B cell (primary cell): ENCODE measurements around the gene CLOCK. TPM values are rescaled to one million over a fixed set of nuclear protein-coding genes. Genes with fewer than 3 reads are reported as not detected.
A peak's percentile ranks its signal among the peaks of the same experiment; 100 is the strongest.

Experiments
- ATAC-seq: fragments of 200-7000 bp; cut with Tn5 transposase; one replicate; pipeline ENCODE4 v1.10.0; 2021; ENCODE audit warnings: low read depth, mild to moderate bottlenecking, moderate number of reproducible peaks, moderate library complexity
- CTCF ChIA-PET: fragments of 350-600 bp; sonication (Branson Sonifier 250); formaldehyde crosslinking; loops from one replicate; lab custom pipeline; 2021; ENCODE audit warnings: antibody characterized with exemption, inconsistent platforms; lab: Charles Lee
- POLR2A ChIA-PET: fragments of 350-600 bp; sonication (Branson Sonifier 250); formaldehyde crosslinking; loops from one replicate; lab custom pipeline; 2021; ENCODE audit warnings: antibody characterized with exemption; lab: Charles Lee
- DNase-seq: peaks from one replicate; pipeline ENCODE4 v3.0.0; 2013
- H2AFZ ChIP-seq: 2 replicates; pipeline ENCODE4 v1.6.1; 2012; ENCODE audit warnings: mild to moderate bottlenecking, low read depth, low read length; ENCODE audit not compliant: insufficient read depth, poor library complexity, severe bottlenecking
- H3K27ac ChIP-seq, 2 donors: 1 replicate in 1 of 2; 2 replicates in 1 of 2; pipeline ENCODE4 v1.5.1; 2012 to 2013; ENCODE audit warnings: low read length in 2 of 2, mild to moderate bottlenecking in 2 of 2, moderate library complexity in 1 of 2
- H3K27me3 ChIP-seq, 4 experiments: fragments of 200-600 bp in 1 of 4; sonication (generic) in 1 of 4; replicated peaks in 1 of 4; 1 replicate in 2 of 4; 2 replicates in 2 of 4; pipeline versions ENCODE4 v1.6.1 to v1.7.0; 2013 to 2016; ENCODE audit warnings: low read length in 3 of 4, mild to moderate bottlenecking in 2 of 4, mixed read lengths in 1 of 4, moderate library complexity in 1 of 4; ENCODE audit not compliant: insufficient read depth in 4 of 4, control insufficient read depth in 3 of 4; ENCODE audit errors: control extremely low read depth in 1 of 4
- H3K36me3 ChIP-seq, 2 experiments: replicated peaks in 1 of 2; 1 replicate in 1 of 2; 2 replicates in 1 of 2; pipeline versions ENCODE4 v1.6.1 to v1.7.1; 2013; ENCODE audit warnings: low read length in 1 of 2; ENCODE audit not compliant: insufficient read depth in 2 of 2, control insufficient read depth in 1 of 2; ENCODE audit errors: control extremely low read depth in 1 of 2, extremely low read depth in 1 of 2
- H3K4me1 ChIP-seq, 2 donors: fragments of 200-600 bp in 1 of 2; sonication (generic) in 1 of 2; 1 replicate in 1 of 2; 2 replicates in 1 of 2; pipeline versions ENCODE4 v1.5.1 to v1.6.1; 2013 to 2017; ENCODE audit warnings: low read length in 2 of 2; ENCODE audit not compliant: control insufficient read depth in 2 of 2, insufficient read depth in 2 of 2
- H3K4me2 ChIP-seq: replicated peaks from 2 replicates; pipeline ENCODE3; 2012; ENCODE audit warnings: mild to moderate bottlenecking, low read depth, low read length; ENCODE audit not compliant: poor library complexity, severe bottlenecking
- H3K4me3 ChIP-seq, 5 experiments: fragments of 200-600 bp in 1 of 5; sonication (generic) in 1 of 5; 1 replicate in 3 of 5; 2 replicates in 2 of 5; pipeline versions ENCODE4 v1.5.1 to v1.7.0; 2011 to 2016; ENCODE audit warnings: low read length in 4 of 5, mild to moderate bottlenecking in 4 of 5, low read depth in 2 of 5, control low read depth in 1 of 5, moderate library complexity in 1 of 5; ENCODE audit not compliant: insufficient read depth in 1 of 5; ENCODE audit errors: control extremely low read depth in 1 of 5, extremely low read depth in 1 of 5
- H3K79me2 ChIP-seq: fragments of 200-600 bp; sonication (generic); one replicate; pipeline ENCODE4 v1.6.0; 2016; ENCODE audit warnings: low read length; ENCODE audit not compliant: control insufficient read depth, insufficient read depth
- H3K9ac ChIP-seq: fragments of 200-600 bp; sonication (generic); 2 replicates; pipeline ENCODE4 v1.6.1; 2017; ENCODE audit warnings: mild to moderate bottlenecking, low read length, moderate library complexity
- H3K9me3 ChIP-seq, 3 donors: one replicate each; pipeline versions ENCODE4 v1.6.1 to v1.7.1; 2013; ENCODE audit warnings: low read length in 2 of 3; ENCODE audit not compliant: control insufficient read depth in 2 of 3, insufficient read depth in 1 of 3; ENCODE audit errors: control extremely low read depth in 1 of 3
- H4K20me1 ChIP-seq: 2 replicates; pipeline ENCODE4 v1.6.0; 2012; ENCODE audit warnings: mild to moderate bottlenecking, low read length; ENCODE audit not compliant: insufficient read depth, control insufficient read depth, poor library complexity, severe bottlenecking
- H3K27ac Mint-ChIP-seq: one replicate; pipeline ENCODE4 v1.8.0; 2021; ENCODE audit warnings: mixed read lengths
- H3K27me3 Mint-ChIP-seq: one replicate; pipeline ENCODE4 v1.8.0; 2021; ENCODE audit warnings: mixed read lengths
- H3K4me1 Mint-ChIP-seq: one replicate; pipeline ENCODE4 v1.8.0; 2021; ENCODE audit warnings: mixed read lengths
- H3K4me3 Mint-ChIP-seq: one replicate; pipeline ENCODE4 v1.8.0; 2021; ENCODE audit warnings: mixed read lengths
- H3K9me3 Mint-ChIP-seq: one replicate; pipeline ENCODE4 v1.8.0; 2022; ENCODE audit warnings: mixed read lengths; ENCODE audit not compliant: insufficient read depth
- EZH2 ChIP-seq: IDR thresholded peaks from 2 replicates; pipeline ENCODE4 v1.6.1; 2012; ENCODE audit warnings: borderline replicate concordance, low read depth, mild to moderate bottlenecking, moderate library complexity, low read length; ENCODE audit not compliant: insufficient read depth, poor library complexity, severe bottlenecking
- WGBS: methylation state at CpG from one replicate; pipeline ENCODE4 v1.1.5; 2013; ENCODE audit warnings: missing lambda C conversion rate; ENCODE audit not compliant: insufficient coverage; 5-methylcytosine and 5-hydroxymethylcytosine counted together
- intact Hi-C: fragments of 100-400 bp; cut with micrococcal nuclease; formaldehyde crosslinking; loops from one replicate; pipeline ENCODE4 v1.10.0; 2022
- polyA plus RNA-seq: library from polyadenylated mRNA; depleted of rRNA; stranded (reverse); fragments of >200 nt; gene quantifications from 2 replicates; pipeline ENCODE4 v1.2.3, GENCODE V29; 2012
- total RNA-seq, 2 donors: library from RNA; stranded (reverse); fragments of 120-200 nt in 1 of 2; gene quantifications; 1 replicate in 1 of 2; 2 replicates in 1 of 2; pipeline versions ENCODE4 v1.2.3 to v1.2.4, GENCODE V29; 2013 to 2022
- TF ChIP-seq, protein P1 (sequence below): fragments of 200-600 bp; IDR thresholded peaks from one replicate; pipeline ENCODE4 v1.8.0; 2022; ENCODE audit warnings: antibody characterized with exemption, mild to moderate bottlenecking

CLOCK gene
- total and polyA plus RNA-seq, 2 donors (not counting 1 experiment from before 2014, with no cell fraction given) = 2.8 to 14.2 TPM

GRCh38 chr4:55398461-55398860, 148.2 kb downstream of the CLOCK start:
- POLR2A ChIA-PET = interaction anchor here (0.7 kb wide), 1 partner anchor 142 kb away, joined by 3 read pairs; no protein-coding TSS in a partner anchor
- Histone ChIP-seq H4K20me1 (peaks cover 48% of the 10 kb centered on the region), H3K4me2 (peak overlapping the region; percentile 87), H3K4me3 (peak overlapping the region in 2 of 5 experiments; percentile 21 to 80), H3K27ac (peak overlapping the region in 1 of 2 donors; percentile 45), H3K27me3 (no peaks in the 10 kb centered on the region), H2AFZ (no peak overlapping the region), H3K79me2 (peaks cover 63% of the 10 kb centered on the region), H3K4me1 (peaks cover 28 to 33% of the 10 kb centered on the region in 2 donors), H3K9ac (no peak overlapping the region), H3K9me3 (no peaks in the 10 kb centered on the region), H3K36me3 (peaks cover 0 to 3% of the 10 kb centered on the region in 2 experiments)
- intact Hi-C loops = loop anchor here (5.0 to 10.0 kb wide), 4 partner anchors 1066 to 1579 kb away; partner anchors contain the start of genes CHIC2, NOA1, POLR2B and REST
- H3K4me3 Mint-ChIP-seq = peak overlapping the region; percentile 86
- WGBS = 63% methylated on average over 1 of the region's 1 CpG
- no peaks in the 10 kb centered on the region for H3K27me3 Mint-ChIP-seq
- no peak overlapping the region for H3K27ac Mint-ChIP-seq
- no peak for TF ChIP-seq EZH2
- TF ChIP-seq, protein P1, sequence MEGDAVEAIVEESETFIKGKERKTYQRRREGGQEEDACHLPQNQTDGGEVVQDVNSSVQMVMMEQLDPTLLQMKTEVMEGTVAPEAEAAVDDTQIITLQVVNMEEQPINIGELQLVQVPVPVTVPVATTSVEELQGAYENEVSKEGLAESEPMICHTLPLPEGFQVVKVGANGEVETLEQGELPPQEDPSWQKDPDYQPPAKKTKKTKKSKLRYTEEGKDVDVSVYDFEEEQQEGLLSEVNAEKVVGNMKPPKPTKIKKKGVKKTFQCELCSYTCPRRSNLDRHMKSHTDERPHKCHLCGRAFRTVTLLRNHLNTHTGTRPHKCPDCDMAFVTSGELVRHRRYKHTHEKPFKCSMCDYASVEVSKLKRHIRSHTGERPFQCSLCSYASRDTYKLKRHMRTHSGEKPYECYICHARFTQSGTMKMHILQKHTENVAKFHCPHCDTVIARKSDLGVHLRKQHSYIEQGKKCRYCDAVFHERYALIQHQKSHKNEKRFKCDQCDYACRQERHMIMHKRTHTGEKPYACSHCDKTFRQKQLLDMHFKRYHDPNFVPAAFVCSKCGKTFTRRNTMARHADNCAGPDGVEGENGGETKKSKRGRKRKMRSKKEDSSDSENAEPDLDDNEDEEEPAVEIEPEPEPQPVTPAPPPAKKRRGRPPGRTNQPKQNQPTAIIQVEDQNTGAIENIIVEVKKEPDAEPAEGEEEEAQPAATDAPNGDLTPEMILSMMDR = no peak
- CTCF ChIA-PET = interaction anchor here (1.0 to 2.3 kb wide), 3 partner anchors 11 to 467 kb away, joined by 3 to 20 read pairs (median 7); partner anchors contain the start of gene SRD5A3
- no peaks in the 10 kb centered on the region for H3K9me3 Mint-ChIP-seq
- DNase-seq (no peak), ATAC-seq (no peak)
- H3K4me1 Mint-ChIP-seq = peaks cover 48% of the 10 kb centered on the region

- WGBS = 56% methylated on average over 8 of the region's 15 CpGs
Measured at GRCh38 chr4:55397520-55398321, 149.0 kb downstream of the CLOCK start.

More at GRCh38 chr4:55397520-55398321, 149.0 kb downstream of the CLOCK start:
- H3K4me2 ChIP-seq = peak overlapping the region; percentile 87
- peak overlapping the region; percentile 67 to 94 (median 77) for H3K4me3 ChIP-seq
- TF ChIP-seq, protein P1 = no peak
- no peak for TF ChIP-seq EZH2
- Mint-ChIP-seq H3K27ac (peak overlapping the region; percentile 79), H3K27me3 (no peaks in the 10 kb centered on the region), H3K4me3 (peak overlapping the region; percentile 86), H3K4me1 (peaks cover 46% of the 10 kb centered on the region), H3K9me3 (no peaks in the 10 kb centered on the region)
- H3K36me3 ChIP-seq = peaks cover 0 to 3% of the 10 kb centered on the region in 2 experiments
- DNase-seq (peak; percentile 19), ATAC-seq (no peak)
- ChIA-PET POLR2A (no interaction called here), CTCF (interaction anchor here (1.8 to 2.3 kb wide), 2 partner anchors 11 to 52 kb away, joined by 7 to 20 read pairs; partner anchors contain the start of gene SRD5A3)
- peak overlapping the region in 1 of 2 donors; percentile 45 for H3K27ac ChIP-seq
- no peaks in the 10 kb centered on the region for H3K9me3 ChIP-seq
- H4K20me1 ChIP-seq = peaks cover 44% of the 10 kb centered on the region
- H2AFZ ChIP-seq = no peak overlapping the region
- peaks cover 28 to 33% of the 10 kb centered on the region in 2 donors for H3K4me1 ChIP-seq
- H3K27me3 ChIP-seq = no peaks in the 10 kb centered on the region
- peak overlapping the region; percentile 76 for H3K9ac ChIP-seq
- H3K79me2 ChIP-seq = peaks cover 56% of the 10 kb centered on the region
- intact Hi-C loops = loop anchor here (5.0 to 10.0 kb wide), 4 partner anchors 1067 to 1580 kb away; partner anchors contain the start of genes CHIC2, NOA1, POLR2B and REST
